ENCODE results near the gene IL17RE.

Gene IL17RE

DNA sequence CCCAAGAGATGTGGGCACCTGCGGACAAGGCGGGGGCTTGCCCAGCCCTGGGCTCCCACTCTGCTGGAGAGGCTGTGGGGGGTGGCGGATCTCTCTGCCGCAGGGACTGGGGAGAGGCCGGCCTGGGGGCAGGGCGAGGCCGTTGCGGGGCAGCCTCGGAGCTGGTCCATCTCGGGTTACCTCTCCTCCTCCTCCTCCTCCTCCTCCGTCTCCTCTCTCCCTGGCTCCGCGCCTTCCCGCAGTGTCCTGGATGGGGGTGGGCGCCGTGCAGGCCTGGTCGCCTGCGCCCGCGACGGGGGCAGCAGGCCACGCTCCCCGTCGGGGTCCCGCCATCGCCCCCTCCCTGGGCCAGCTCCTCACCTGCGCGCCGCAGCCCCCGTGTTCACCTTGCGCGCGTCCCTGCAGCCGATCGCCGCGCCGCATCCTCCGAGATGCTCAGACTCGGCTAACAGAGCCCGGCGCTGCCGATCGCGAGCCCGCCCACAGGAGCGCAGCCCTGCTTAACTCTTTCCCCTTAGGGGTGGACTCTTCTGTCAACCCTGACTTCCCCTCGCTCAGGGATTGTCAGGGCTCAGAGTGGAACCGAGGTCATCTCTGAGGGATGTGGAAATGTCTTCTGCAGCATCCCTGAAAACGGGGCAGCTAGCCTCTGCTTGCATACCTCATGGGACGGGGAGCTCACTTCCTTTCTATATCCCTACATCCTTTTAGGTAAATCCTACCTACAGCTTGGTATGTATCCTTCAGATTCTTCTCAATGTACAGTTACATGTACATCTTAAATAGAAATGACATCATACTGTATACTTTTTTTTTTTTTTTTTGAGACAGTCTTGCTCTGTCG lies 49.5 kb downstream of the IL17RE start, which contains the start of gene PRRT3:
Gene PRRT3 (minus strand): TSS at position 447 of the 844 bp plus-strand sequence. CDS start 2,293 bp downstream, outside the sequence.
- no peak for FAIRE-seq
- peak; percentile 81 for DNase-seq (ENCODE audit: low spot score)

DNA sequence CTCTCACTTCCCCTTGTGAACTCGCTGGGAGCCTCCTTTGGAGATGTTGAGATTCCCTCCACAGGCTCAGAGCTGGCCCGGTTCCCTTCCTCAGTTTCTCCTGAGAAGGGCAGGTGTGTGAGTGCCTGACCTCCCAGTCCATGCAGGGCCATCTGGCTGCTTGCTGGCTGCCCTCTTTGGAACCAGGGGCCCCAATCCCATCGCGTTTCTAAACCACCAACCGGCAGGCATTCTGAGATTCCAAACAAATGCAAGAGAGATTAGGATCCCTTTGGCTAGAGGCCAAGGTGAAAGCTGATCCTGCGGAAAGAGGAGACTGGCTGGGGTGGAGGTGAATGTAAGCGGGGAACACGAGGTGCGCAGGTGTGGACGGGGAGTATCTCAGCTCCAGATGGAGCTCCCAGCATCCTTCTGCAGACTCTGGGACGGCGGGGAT lies 52.4 kb downstream of the IL17RE start:
- DNase-seq (ENCODE audit: low spot score) (no peak), FAIRE-seq (no peak)

DNA sequence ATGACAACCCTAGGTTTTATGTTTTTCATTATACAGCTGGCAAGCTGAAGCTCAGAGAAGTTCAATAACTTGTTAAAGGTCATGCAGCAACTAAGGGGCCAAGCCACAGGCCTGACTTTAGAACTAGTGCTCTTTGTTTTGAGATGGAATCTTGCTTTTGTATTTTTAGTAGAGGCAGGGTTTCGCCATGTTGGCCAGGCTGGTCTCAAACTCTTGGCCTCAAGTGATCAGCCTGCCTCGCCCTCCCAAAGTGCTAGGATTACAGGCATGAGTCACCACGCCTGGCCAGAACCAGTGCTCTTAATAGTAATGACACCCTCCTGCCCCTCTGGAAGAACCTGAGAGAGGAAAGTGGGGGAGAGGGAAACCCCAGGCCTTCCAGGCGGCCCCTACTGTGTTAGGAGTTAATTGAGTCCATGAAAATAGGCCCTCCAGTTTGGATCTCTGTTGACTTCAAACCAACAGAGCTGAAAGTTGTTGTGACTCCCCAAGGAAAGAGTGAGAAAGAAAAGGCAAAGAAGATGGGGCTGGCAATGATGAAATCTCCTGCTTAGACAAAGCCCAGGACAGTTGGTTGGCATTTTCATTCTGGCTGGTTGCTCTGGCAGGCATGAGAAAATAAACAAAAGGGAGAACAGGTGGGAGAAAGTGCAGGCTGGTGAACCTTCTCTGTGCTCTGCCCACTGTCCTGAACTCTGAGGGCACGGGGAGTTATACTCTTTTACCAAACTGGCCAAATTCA lies 53.1 kb downstream of the IL17RE start:
- FAIRE-seq: no peak

DNA sequence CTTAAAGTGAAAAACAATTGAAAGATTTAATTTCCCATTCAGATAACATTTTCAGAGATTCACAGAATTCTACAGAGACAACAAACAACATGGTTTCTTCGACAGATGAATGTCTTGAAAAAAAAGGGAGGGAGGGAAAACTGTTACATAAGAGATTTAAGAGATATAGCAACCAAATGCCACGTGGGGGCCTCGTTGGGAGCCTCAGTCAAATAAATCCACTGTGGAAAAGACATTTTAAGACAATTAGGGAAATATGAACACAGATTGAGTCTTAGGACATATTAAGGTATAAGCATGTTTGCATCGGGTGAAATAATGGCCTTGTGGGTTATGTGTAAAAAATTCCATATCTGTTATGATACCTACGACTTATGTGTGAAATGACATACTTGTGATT lies 54.6 kb downstream of the IL17RE start:
- DNase-seq (ENCODE audit: low spot score): no peak
- no peak for FAIRE-seq

More for the DNA sequence above, 53.1 kb downstream of the IL17RE start:
- DNase-seq (ENCODE audit: low spot score): no peak

DNA sequence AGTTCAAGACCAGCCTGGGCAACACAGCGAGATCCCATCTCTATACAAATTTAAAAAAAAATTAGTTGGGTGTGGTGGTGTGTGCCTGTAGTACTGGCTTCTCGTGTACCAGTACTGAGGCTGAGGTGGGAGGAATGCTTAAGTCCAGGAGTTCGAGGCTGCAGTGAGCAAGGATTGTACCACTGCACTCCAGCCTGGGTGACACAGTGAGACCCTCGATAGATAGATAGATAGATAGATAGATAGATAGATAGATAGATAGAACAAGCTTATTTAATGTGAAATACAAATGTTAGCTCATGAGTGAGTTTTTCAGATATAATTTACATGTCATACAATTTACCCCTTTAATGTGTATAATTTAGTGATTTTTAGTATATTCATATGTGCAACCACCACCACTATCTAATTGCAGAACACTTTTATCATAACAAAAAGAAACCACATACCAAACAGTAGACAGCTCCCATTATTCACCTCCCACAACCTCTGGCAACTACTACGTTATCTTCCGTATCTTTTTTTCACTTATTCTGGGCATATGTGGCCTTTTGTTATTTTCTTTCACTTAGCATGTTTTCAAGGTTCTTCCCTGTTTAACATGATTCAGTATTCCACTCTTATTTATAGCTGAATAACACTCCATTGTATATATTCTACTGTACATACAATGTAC lies 62.7 kb downstream of the IL17RE start:
- FAIRE-seq (no peak), DNase-seq (ENCODE audit: low spot score) (no peak)
